DND-41 (cell line): ENCODE results near the gene SDR42E1.

Source experiments
- CTCF ChIP-seq: IDR thresholded peaks from 2 replicates; pipeline ENCODE4 v1.5.1; 2012; ENCODE audit warnings: borderline replicate concordance, low read length, moderate library complexity, mild to moderate bottlenecking; ENCODE audit not compliant: poor library complexity, severe bottlenecking; ENCODE audit errors: extremely low read depth
- EZH2 ChIP-seq: IDR thresholded peaks from 3 replicates; pipeline ENCODE4 v1.6.1; 2012; ENCODE audit warnings: borderline replicate concordance, low read depth, mild to moderate bottlenecking, moderate library complexity, low read length, inconsistent platforms; ENCODE audit not compliant: severe bottlenecking

- TF ChIP-seq CTCF (no peak), EZH2 (no peak)
Measured at GRCh38 chr16:82045465-82045864, 34.2 kb upstream of the SDR42E1 start.
